Omental fat pad (tissue), 4 donors: ENCODE data around the gene SVEP1. TPM values are rescaled to one million over a fixed set of nuclear protein-coding genes. Genes with fewer than 3 reads are reported as not detected.

ENCODE experiments used
- ATAC-seq: fragments of 150-250 bp; one replicate; pipeline ENCODE4 v1.9.1; 2016; ENCODE audit warnings: mild to moderate bottlenecking, moderate library complexity; ENCODE audit not compliant: low FRiP score
- DNase-seq: peaks from one replicate; pipeline ENCODE4 v3.0.0-alpha.2; 2019; ENCODE audit warnings: low spot score
- CTCF ChIP-seq, 3 donors: fragments of 450-650 bp; IDR thresholded peaks; one replicate each; pipeline ENCODE4 v1.5.1; 2016 to 2017; ENCODE audit warnings: antibody characterized with exemption in 3 of 3, mild to moderate bottlenecking in 3 of 3, moderate library complexity in 2 of 3
- total RNA-seq, 4 donors: library from RNA; depleted of rRNA; stranded (reverse); fragments of >200 nt; gene quantifications; one replicate each; pipeline ENCODE4 v1.1.0, GENCODE V29; 2016

SVEP1 gene
- total RNA-seq, 4 donors from 2014 or later: 140 to 465 (median 209) TPM

GRCh38 chr9:110455860-110456259, 123.7 kb downstream of the SVEP1 start:
- TF ChIP-seq CTCF (IDR thresholded peaks at IDR 0.05): no peak
- ATAC-seq: no peak
- no peak for DNase-seq

- no peak for TF ChIP-seq CTCF (IDR thresholded peaks at IDR 0.05)
- ATAC-seq (no peak), DNase-seq (no peak)
Measured at GRCh38 chr9:110452227-110452801, 127.2 kb downstream of the SVEP1 start.

GRCh38 chr9:110451726-110452125, 127.8 kb downstream of the SVEP1 start:
- DNase-seq (no peak), ATAC-seq (no peak)
- no peak for TF ChIP-seq CTCF (IDR thresholded peaks at IDR 0.05)

GRCh38 chr9:110447476-110447875, 132.1 kb downstream of the SVEP1 start:
- DNase-seq (no peak), ATAC-seq (no peak)
- no peak for TF ChIP-seq CTCF (IDR thresholded peaks at IDR 0.05)

GRCh38 chr9:110446171-110446570, 133.4 kb downstream of the SVEP1 start:
- DNase-seq (no peak), ATAC-seq (no peak)
- no peak for TF ChIP-seq CTCF (IDR thresholded peaks at IDR 0.05)

GRCh38 chr9:110444911-110445310, 134.6 kb downstream of the SVEP1 start:
- DNase-seq: no peak
- ATAC-seq: no peak
- no peak for TF ChIP-seq CTCF (IDR thresholded peaks at IDR 0.05)

GRCh38 chr9:110443866-110444220, 135.7 kb downstream of the SVEP1 start:
- TF ChIP-seq CTCF (IDR thresholded peaks at IDR 0.05): no peak
- DNase-seq: no peak

More at GRCh38 chr9:110443866-110444220, 135.7 kb downstream of the SVEP1 start:
- peak; percentile 48 for ATAC-seq
